GM23338 (cell line): ENCODE data around the gene PTGER2. TPM values are rescaled to one million over a fixed set of nuclear protein-coding genes. Genes with fewer than 3 reads are reported as not detected.

ENCODE experiments used
- ATAC-seq: fragments of 200-7000 bp; cut with Tn5 transposase; 3 replicates; pipeline ENCODE4 v1.9.1; 2020
- DNase-seq: peaks from one replicate; pipeline ENCODE4 v3.0.0-alpha.2; 2015; ENCODE audit warnings: low spot score
- H2AFZ ChIP-seq: fragments of 200-600 bp; sonication (generic); 2 replicates; pipeline ENCODE4 v1.8.0; 2016; ENCODE audit warnings: antibody characterized with exemption, mild to moderate bottlenecking, moderate library complexity
- H3F3A ChIP-seq: fragments of 200-600 bp; sonication (generic); replicated peaks from 2 replicates; pipeline ENCODE4 v1.8.0; 2017; ENCODE audit warnings: antibody characterized with exemption, mixed run types, low read depth
- H3K27ac ChIP-seq: fragments of 200-600 bp; sonication (generic); 2 replicates; pipeline ENCODE4 v1.6.1; 2016; ENCODE audit warnings: low read depth
- H3K27me3 ChIP-seq: fragments of 200-600 bp; sonication (generic); 2 replicates; pipeline ENCODE4 v1.8.0; 2016; ENCODE audit warnings: mild to moderate bottlenecking, mixed run types, moderate library complexity; ENCODE audit not compliant: insufficient read depth
- H3K36me3 ChIP-seq: fragments of 200-600 bp; sonication (generic); 2 replicates; pipeline ENCODE4 v1.8.0; 2016; ENCODE audit warnings: mild to moderate bottlenecking; ENCODE audit not compliant: insufficient read depth
- H3K4me1 ChIP-seq: fragments of 200-600 bp; sonication (generic); 2 replicates; pipeline ENCODE4 v1.8.0; 2016; ENCODE audit warnings: mild to moderate bottlenecking, moderate library complexity; ENCODE audit not compliant: insufficient read depth
- H3K4me2 ChIP-seq: fragments of 200-600 bp; sonication (generic); 2 replicates; pipeline ENCODE4 v1.7.1; 2017; ENCODE audit warnings: mixed run types
- H3K4me3 ChIP-seq: fragments of 200-600 bp; sonication (generic); 2 replicates; pipeline ENCODE4 v1.6.1; 2016; ENCODE audit warnings: mixed run types
- H3K79me2 ChIP-seq: fragments of 200-600 bp; sonication (generic); replicated peaks from 2 replicates; pipeline ENCODE4 v1.8.0; 2017; ENCODE audit warnings: mild to moderate bottlenecking; ENCODE audit not compliant: insufficient read depth
- H3K9me2 ChIP-seq: fragments of 200-600 bp; sonication (generic); 2 replicates; pipeline ENCODE4 v1.8.0; 2017; ENCODE audit not compliant: insufficient read depth
- H4K20me1 ChIP-seq: fragments of 200-600 bp; sonication (generic); replicated peaks from 2 replicates; pipeline ENCODE4 v1.8.0; 2017; ENCODE audit warnings: mild to moderate bottlenecking; ENCODE audit not compliant: insufficient read depth
- H3K27ac Mint-ChIP-seq: 2 replicates; pipeline ENCODE4 v1.8.0; 2020; ENCODE audit warnings: inconsistent platforms, mild to moderate bottlenecking, moderate library complexity, mixed read lengths
- H3K27me3 Mint-ChIP-seq: 3 replicates; pipeline ENCODE4 v1.8.0; 2022; ENCODE audit warnings: low read depth, mild to moderate bottlenecking, moderate library complexity, mixed read lengths, inconsistent platforms; ENCODE audit not compliant: insufficient read depth, poor library complexity
- H3K36me3 Mint-ChIP-seq: 3 replicates; pipeline ENCODE4 v1.8.0; 2021; ENCODE audit warnings: low read depth, mild to moderate bottlenecking, inconsistent platforms, moderate library complexity, mixed read lengths
- H3K4me1 Mint-ChIP-seq: 3 replicates; pipeline ENCODE4 v1.8.0; 2020; ENCODE audit warnings: mild to moderate bottlenecking, inconsistent platforms, mixed read lengths
- H3K4me3 Mint-ChIP-seq: 3 replicates; pipeline ENCODE4 v1.8.0; 2021; ENCODE audit warnings: moderate library complexity, mild to moderate bottlenecking, inconsistent platforms, mixed read lengths
- H3K9me3 Mint-ChIP-seq: 3 replicates; pipeline ENCODE4 v1.8.0; 2020; ENCODE audit warnings: moderate library complexity, mild to moderate bottlenecking, inconsistent platforms, mixed read lengths
- CREB1 ChIP-seq: fragments of 250-450 bp; sonication (Bioruptor Pico); IDR thresholded peaks from 2 replicates; pipeline ENCODE4 v1.5.0; 2020; ENCODE audit warnings: low read depth, mild to moderate bottlenecking, moderate library complexity
- EZH2 ChIP-seq: fragments of 200-600 bp; sonication (generic); IDR thresholded peaks from one replicate; pipeline ENCODE4 v1.8.0; 2017; ENCODE audit warnings: antibody characterized with exemption, mild to moderate bottlenecking, low read depth; ENCODE audit not compliant: unreplicated experiment
- EZH2phosphoT487 ChIP-seq: fragments of 200-600 bp; sonication (generic); IDR thresholded peaks from one replicate; pipeline ENCODE4 v1.8.1; 2018; ENCODE audit warnings: antibody characterized with exemption; ENCODE audit not compliant: unreplicated experiment
- JUNB ChIP-seq: IDR thresholded peaks from one replicate; pipeline ENCODE4 v1.6.1; 2016; ENCODE audit warnings: antibody characterized with exemption; ENCODE audit not compliant: unreplicated experiment
- NANOG ChIP-seq: IDR thresholded peaks from 2 replicates; pipeline ENCODE4 v1.6.1; 2016; ENCODE audit warnings: antibody characterized with exemption, borderline replicate concordance
- POLR2AphosphoS5 ChIP-seq: IDR thresholded peaks from 2 replicates; pipeline ENCODE4 v1.6.1; 2016; ENCODE audit warnings: antibody characterized with exemption, low read depth
- STAT1 ChIP-seq: IDR thresholded peaks from one replicate; pipeline ENCODE4 v1.6.1; 2016; ENCODE audit warnings: antibody characterized with exemption; ENCODE audit not compliant: unreplicated experiment
- ZNF114 ChIP-seq: fragments of 250-450 bp; sonication (Bioruptor Pico); IDR thresholded peaks from 2 replicates; pipeline ENCODE4 v1.5.0; 2020; ENCODE audit warnings: mild to moderate bottlenecking, moderate library complexity
- polyA plus RNA-seq: library from polyadenylated mRNA; unstranded; fragments of >200 nt; fragmentation: Nextera tagmentation; extraction: Ambion mirVana; gene quantifications from 2 replicates; pipeline ENCODE4 v1.2.1, GENCODE V29; 2016
- total RNA-seq: library from RNA; depleted of rRNA; stranded (reverse); fragments of >200 nt; shearing (Covaris generic); gene quantifications from 2 replicates; pipeline ENCODE4 v1.2.3, GENCODE V29; 2014
- TF ChIP-seq, protein P1 (sequence below): IDR thresholded peaks from 2 replicates; pipeline ENCODE4 v1.6.1; 2016; ENCODE audit warnings: antibody characterized with exemption
- TF ChIP-seq, protein P2 (sequence below): fragments of 250-450 bp; sonication (Bioruptor Pico); IDR thresholded peaks from 2 replicates; pipeline ENCODE4 v1.5.0; 2020; ENCODE audit warnings: mild to moderate bottlenecking, moderate library complexity
- TF ChIP-seq, protein P3 (sequence below), 2 experiments: fragments of 200-600 bp in 1 of 2; sonication (generic) in 1 of 2; conservative IDR thresholded peaks; 2 replicates each; pipeline versions ENCODE4 v1.5.1 to v1.6.1; 2016 to 2017; ENCODE audit warnings: antibody characterized with exemption in 2 of 2, low read depth in 2 of 2, mild to moderate bottlenecking in 2 of 2, moderate library complexity in 1 of 2
- TF ChIP-seq, protein P4 (sequence below): IDR thresholded peaks from one replicate; pipeline ENCODE4 v1.6.1; 2018; ENCODE audit warnings: antibody characterized with exemption; ENCODE audit not compliant: unreplicated experiment

Gene PTGER2
- total and polyA plus RNA-seq, 2 experiments from 2014 or later = 1.3 TPM

DNA sequence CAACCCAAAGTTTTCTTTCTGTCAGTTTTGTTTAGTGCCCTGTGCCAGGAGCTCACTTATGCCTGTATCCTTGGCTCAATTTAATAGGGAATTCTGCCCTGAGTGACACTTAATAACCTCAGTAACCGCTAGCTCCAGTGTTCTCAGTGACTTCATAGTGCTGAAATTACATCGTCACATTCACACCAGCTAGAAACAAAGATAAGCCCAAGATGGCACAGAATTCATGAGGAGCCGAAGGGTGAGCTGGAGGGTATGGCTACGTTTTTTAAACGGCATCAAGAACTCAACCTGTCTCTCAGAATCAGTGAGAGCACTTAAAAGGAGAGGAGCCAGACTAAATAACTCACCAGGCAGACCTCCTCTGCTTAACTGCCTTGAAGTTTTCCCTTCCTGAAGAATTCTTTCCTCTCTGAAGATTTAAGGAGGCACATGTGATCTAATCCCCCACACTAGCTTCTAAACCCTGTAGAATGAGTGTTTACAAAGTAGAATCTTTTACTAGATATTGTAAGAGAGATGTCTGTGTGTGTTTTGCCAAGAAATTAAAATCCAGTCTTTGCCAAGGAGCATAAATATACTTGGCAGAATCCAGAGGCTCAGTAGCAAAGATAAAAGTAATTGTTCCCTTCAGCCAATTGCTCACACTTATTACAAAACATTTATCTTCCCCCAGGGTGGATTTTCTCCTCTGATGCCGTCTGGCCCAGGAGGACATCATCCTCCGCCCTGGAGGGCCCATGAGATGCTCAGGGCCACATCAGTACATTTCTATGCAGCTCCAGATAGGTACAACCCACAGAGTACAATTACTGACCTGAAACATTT lies 37.3 kb downstream of the PTGER2 start:
- DNase-seq (no peak), ATAC-seq (no peak)
- H3K4me1 ChIP-seq = no peaks in the 10 kb centered on the region; the same call in 1 of the 2 replicates
- no peaks in the 10 kb centered on the region for H3K36me3 ChIP-seq
- H3K79me2 ChIP-seq = no peaks in the 10 kb centered on the region
- H3K27me3 ChIP-seq = no peaks in the 10 kb centered on the region
- Mint-ChIP-seq H3K4me1 (peaks cover 3% of the 10 kb centered on the region; the same call in 1 of the 3 replicates), H3K27ac (no peak overlapping the region), H3K36me3 (no peaks in the 10 kb centered on the region), H3K27me3 (no peaks in the 10 kb centered on the region), H3K9me3 (no peaks in the 10 kb centered on the region), H3K4me3 (no peak overlapping the region)
- H3K4me3 ChIP-seq = no peak overlapping the region
- H2AFZ ChIP-seq = peak overlapping the region; percentile 70; the same call in 1 of the 2 replicates
- H3K27ac ChIP-seq = no peak overlapping the region
- no peaks in the 10 kb centered on the region for H3K9me2 ChIP-seq
- H3F3A ChIP-seq = no peaks in the 10 kb centered on the region
- H3K4me2 ChIP-seq = no peak overlapping the region
- TF ChIP-seq EZH2 (no peak), STAT1 (no peak), JUNB (no peak), CREB1 (CRISPR knock-in tag) (no peak), EZH2phosphoT487 (no peak), POLR2AphosphoS5 (no peak), ZNF114 (CRISPR knock-in tag) (no peak), NANOG (no peak)
- TF ChIP-seq, protein P1, sequence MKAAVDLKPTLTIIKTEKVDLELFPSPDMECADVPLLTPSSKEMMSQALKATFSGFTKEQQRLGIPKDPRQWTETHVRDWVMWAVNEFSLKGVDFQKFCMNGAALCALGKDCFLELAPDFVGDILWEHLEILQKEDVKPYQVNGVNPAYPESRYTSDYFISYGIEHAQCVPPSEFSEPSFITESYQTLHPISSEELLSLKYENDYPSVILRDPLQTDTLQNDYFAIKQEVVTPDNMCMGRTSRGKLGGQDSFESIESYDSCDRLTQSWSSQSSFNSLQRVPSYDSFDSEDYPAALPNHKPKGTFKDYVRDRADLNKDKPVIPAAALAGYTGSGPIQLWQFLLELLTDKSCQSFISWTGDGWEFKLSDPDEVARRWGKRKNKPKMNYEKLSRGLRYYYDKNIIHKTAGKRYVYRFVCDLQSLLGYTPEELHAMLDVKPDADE = no peak
- TF ChIP-seq, protein P2, sequence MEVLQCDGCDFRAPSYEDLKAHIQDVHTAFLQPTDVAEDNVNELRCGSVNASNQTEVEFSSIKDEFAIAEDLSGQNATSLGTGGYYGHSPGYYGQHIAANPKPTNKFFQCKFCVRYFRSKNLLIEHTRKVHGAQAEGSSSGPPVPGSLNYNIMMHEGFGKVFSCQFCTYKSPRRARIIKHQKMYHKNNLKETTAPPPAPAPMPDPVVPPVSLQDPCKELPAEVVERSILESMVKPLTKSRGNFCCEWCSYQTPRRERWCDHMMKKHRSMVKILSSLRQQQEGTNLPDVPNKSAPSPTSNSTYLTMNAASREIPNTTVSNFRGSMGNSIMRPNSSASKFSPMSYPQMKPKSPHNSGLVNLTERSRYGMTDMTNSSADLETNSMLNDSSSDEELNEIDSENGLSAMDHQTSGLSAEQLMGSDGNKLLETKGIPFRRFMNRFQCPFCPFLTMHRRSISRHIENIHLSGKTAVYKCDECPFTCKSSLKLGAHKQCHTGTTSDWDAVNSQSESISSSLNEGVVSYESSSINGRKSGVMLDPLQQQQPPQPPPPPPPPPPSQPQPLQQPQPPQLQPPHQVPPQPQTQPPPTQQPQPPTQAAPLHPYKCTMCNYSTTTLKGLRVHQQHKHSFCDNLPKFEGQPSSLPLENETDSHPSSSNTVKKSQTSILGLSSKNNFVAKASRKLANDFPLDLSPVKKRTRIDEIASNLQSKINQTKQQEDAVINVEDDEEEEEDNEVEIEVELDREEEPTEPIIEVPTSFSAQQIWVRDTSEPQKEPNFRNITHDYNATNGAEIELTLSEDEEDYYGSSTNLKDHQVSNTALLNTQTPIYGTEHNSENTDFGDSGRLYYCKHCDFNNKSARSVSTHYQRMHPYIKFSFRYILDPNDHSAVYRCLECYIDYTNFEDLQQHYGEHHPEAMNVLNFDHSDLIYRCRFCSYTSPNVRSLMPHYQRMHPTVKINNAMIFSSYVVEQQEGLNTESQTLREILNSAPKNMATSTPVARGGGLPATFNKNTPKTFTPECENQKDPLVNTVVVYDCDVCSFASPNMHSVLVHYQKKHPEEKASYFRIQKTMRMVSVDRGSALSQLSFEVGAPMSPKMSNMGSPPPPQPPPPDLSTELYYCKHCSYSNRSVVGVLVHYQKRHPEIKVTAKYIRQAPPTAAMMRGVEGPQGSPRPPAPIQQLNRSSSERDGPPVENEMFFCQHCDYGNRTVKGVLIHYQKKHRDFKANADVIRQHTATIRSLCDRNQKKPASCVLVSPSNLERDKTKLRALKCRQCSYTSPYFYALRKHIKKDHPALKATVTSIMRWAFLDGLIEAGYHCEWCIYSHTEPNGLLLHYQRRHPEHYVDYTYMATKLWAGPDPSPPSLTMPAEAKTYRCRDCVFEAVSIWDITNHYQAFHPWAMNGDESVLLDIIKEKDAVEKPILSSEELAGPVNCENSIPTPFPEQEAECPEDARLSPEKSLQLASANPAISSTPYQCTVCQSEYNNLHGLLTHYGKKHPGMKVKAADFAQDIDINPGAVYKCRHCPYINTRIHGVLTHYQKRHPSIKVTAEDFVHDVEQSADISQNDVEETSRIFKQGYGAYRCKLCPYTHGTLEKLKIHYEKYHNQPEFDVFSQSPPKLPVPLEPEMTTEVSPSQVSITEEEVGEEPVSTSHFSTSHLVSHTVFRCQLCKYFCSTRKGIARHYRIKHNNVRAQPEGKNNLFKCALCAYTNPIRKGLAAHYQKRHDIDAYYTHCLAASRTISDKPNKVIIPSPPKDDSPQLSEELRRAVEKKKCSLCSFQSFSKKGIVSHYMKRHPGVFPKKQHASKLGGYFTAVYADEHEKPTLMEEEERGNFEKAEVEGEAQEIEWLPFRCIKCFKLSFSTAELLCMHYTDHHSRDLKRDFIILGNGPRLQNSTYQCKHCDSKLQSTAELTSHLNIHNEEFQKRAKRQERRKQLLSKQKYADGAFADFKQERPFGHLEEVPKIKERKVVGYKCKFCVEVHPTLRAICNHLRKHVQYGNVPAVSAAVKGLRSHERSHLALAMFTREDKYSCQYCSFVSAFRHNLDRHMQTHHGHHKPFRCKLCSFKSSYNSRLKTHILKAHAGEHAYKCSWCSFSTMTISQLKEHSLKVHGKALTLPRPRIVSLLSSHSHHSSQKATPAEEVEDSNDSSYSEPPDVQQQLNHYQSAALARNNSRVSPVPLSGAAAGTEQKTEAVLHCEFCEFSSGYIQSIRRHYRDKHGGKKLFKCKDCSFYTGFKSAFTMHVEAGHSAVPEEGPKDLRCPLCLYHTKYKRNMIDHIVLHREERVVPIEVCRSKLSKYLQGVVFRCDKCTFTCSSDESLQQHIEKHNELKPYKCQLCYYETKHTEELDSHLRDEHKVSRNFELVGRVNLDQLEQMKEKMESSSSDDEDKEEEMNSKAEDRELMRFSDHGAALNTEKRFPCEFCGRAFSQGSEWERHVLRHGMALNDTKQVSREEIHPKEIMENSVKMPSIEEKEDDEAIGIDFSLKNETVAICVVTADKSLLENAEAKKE (CRISPR knock-in tag) = no peak
- TF ChIP-seq, protein P3, sequence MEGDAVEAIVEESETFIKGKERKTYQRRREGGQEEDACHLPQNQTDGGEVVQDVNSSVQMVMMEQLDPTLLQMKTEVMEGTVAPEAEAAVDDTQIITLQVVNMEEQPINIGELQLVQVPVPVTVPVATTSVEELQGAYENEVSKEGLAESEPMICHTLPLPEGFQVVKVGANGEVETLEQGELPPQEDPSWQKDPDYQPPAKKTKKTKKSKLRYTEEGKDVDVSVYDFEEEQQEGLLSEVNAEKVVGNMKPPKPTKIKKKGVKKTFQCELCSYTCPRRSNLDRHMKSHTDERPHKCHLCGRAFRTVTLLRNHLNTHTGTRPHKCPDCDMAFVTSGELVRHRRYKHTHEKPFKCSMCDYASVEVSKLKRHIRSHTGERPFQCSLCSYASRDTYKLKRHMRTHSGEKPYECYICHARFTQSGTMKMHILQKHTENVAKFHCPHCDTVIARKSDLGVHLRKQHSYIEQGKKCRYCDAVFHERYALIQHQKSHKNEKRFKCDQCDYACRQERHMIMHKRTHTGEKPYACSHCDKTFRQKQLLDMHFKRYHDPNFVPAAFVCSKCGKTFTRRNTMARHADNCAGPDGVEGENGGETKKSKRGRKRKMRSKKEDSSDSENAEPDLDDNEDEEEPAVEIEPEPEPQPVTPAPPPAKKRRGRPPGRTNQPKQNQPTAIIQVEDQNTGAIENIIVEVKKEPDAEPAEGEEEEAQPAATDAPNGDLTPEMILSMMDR (conservative IDR thresholded peaks at IDR 0.05; ENCODE audit: low read depth in 2 of 2) = no peak
- TF ChIP-seq, protein P4, sequence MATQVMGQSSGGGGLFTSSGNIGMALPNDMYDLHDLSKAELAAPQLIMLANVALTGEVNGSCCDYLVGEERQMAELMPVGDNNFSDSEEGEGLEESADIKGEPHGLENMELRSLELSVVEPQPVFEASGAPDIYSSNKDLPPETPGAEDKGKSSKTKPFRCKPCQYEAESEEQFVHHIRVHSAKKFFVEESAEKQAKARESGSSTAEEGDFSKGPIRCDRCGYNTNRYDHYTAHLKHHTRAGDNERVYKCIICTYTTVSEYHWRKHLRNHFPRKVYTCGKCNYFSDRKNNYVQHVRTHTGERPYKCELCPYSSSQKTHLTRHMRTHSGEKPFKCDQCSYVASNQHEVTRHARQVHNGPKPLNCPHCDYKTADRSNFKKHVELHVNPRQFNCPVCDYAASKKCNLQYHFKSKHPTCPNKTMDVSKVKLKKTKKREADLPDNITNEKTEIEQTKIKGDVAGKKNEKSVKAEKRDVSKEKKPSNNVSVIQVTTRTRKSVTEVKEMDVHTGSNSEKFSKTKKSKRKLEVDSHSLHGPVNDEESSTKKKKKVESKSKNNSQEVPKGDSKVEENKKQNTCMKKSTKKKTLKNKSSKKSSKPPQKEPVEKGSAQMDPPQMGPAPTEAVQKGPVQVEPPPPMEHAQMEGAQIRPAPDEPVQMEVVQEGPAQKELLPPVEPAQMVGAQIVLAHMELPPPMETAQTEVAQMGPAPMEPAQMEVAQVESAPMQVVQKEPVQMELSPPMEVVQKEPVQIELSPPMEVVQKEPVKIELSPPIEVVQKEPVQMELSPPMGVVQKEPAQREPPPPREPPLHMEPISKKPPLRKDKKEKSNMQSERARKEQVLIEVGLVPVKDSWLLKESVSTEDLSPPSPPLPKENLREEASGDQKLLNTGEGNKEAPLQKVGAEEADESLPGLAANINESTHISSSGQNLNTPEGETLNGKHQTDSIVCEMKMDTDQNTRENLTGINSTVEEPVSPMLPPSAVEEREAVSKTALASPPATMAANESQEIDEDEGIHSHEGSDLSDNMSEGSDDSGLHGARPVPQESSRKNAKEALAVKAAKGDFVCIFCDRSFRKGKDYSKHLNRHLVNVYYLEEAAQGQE = no peak
- no peaks in the 10 kb centered on the region for H4K20me1 ChIP-seq
